A549 (cell line): ENCODE results near the gene WHRN. TPM values are rescaled to one million over a fixed set of nuclear protein-coding genes. Genes with fewer than 3 reads are reported as not detected.

Experiments
- ATAC-seq, 2 experiments: fragments of 200-7000 bp in 1 of 2; fragments of >200 bp in 1 of 2; cut with Nextera tagmentation in 1 of 2; cut with Tn5 transposase in 1 of 2; 3 replicates each; pipeline versions ENCODE4 v1.8.0 to v1.9.1; 2018 to 2020; ENCODE audit warnings: mild to moderate bottlenecking in 1 of 2, moderate library complexity in 1 of 2
- CTCF ChIA-PET: fragments of 300-600 bp; sonication (Branson Sonifier 250); formaldehyde crosslinking; extraction: SDS; loops from one replicate; lab custom pipeline; 2021; ENCODE audit warnings: antibody characterized with exemption, inconsistent platforms; lab: Yijun Ruan, JAX
- POLR2A ChIA-PET: fragments of 350-600 bp; formaldehyde crosslinking; extraction: SDS; loops from one replicate; lab custom pipeline; 2021; ENCODE audit warnings: antibody characterized with exemption, inconsistent platforms; lab: Yijun Ruan, JAX
- DNase-seq, 2 experiments: peaks; one replicate each; pipeline versions ENCODE4 v3.0.0 to v3.0.0-alpha.2; 2011 to 2016; ENCODE audit warnings: low read depth in 1 of 2, low spot score in 1 of 2
- FAIRE-seq: peaks from 2 replicates; lab custom pipeline; 2011; peaks lifted over from hg19 to GRCh38; lab: Jason Lieb, UNC
- H3K27ac ChIP-seq, 2 experiments: fragments of >200 bp; sonication (Bioruptor Twin); formaldehyde crosslinking; 3 replicates each; pipeline ENCODE4 v1.5.1; 2016 to 2017
- H3K4me1 ChIP-seq: fragments of >200 bp; sonication (Bioruptor Twin); formaldehyde crosslinking; 3 replicates; pipeline ENCODE4 v1.6.1; 2016
- H3K4me2 ChIP-seq: fragments of >200 bp; sonication (Bioruptor Twin); formaldehyde crosslinking; 3 replicates; pipeline ENCODE4 v1.6.1; 2016
- H3K4me3 ChIP-seq: fragments of >200 bp; sonication (Bioruptor Twin); formaldehyde crosslinking; 3 replicates; pipeline ENCODE4 v1.5.1; 2016
- H3K9me3 ChIP-seq: fragments of >200 bp; sonication (Bioruptor Twin); formaldehyde crosslinking; 3 replicates; pipeline ENCODE4 v1.6.1; 2016
- BHLHE40 ChIP-seq: IDR thresholded peaks from 2 replicates; pipeline ENCODE4 v1.6.1; 2012; ENCODE audit warnings: low read depth, low read length, inconsistent platforms
- CBX2 ChIP-seq: fragments of 200-600 bp; sonication (generic); IDR thresholded peaks from 2 replicates; pipeline ENCODE4 v1.6.1; 2016; ENCODE audit warnings: low read depth, mild to moderate bottlenecking, borderline replicate concordance
- CBX8 ChIP-seq: fragments of 200-600 bp; sonication (generic); IDR thresholded peaks from 2 replicates; pipeline ENCODE4 v1.6.1; 2016
- CEBPB ChIP-seq, 2 experiments: fragments of >200 bp in 1 of 2; sonication (Bioruptor Twin) in 1 of 2; formaldehyde crosslinking in 1 of 2; IDR thresholded peaks; 2 replicates each; pipeline ENCODE4 v1.6.1; 2012 to 2016
- CHD4 ChIP-seq: fragments of 200-600 bp; sonication (generic); IDR thresholded peaks from 2 replicates; pipeline ENCODE4 v1.6.1; 2016; ENCODE audit warnings: antibody characterized with exemption, mild to moderate bottlenecking, borderline replicate concordance
- CTCF ChIP-seq: fragments of >200 bp; sonication (Bioruptor Twin); formaldehyde crosslinking; IDR thresholded peaks from 3 replicates; pipeline ENCODE4 v1.5.1; 2016
- EHMT2 ChIP-seq: fragments of 200-600 bp; sonication (generic); IDR thresholded peaks from 2 replicates; pipeline ENCODE4 v1.6.1; 2016; ENCODE audit warnings: antibody characterized with exemption, low read depth, mild to moderate bottlenecking, moderate library complexity
- ELK1 ChIP-seq: fragments of 150-350 bp; IDR thresholded peaks from 2 replicates; pipeline ENCODE4 v1.6.1; 2014; ENCODE audit warnings: low read depth, mild to moderate bottlenecking, low read length
- FOSB ChIP-seq: fragments of 250-450 bp; sonication (Bioruptor Pico); IDR thresholded peaks from 2 replicates; pipeline ENCODE4 v1.5.0; 2020; ENCODE audit warnings: mild to moderate bottlenecking, moderate library complexity
- FOSL2 ChIP-seq, 2 experiments: fragments of 450-650 bp in 1 of 2; fragments of >200 bp in 1 of 2; sonication (Bioruptor Twin) in 1 of 2; formaldehyde crosslinking; IDR thresholded peaks; 2 replicates each; pipeline versions ENCODE4 v1.5.0 to v1.6.1; 2016 to 2020; ENCODE audit warnings: mild to moderate bottlenecking in 1 of 2, moderate library complexity in 1 of 2
- GATA3 ChIP-seq: IDR thresholded peaks from 2 replicates; pipeline ENCODE4 v1.6.1; 2012; ENCODE audit warnings: borderline replicate concordance
- HDAC2 ChIP-seq: fragments of 200-600 bp; sonication (generic); IDR thresholded peaks from 2 replicates; pipeline ENCODE4 v1.6.1; 2016
- HES2 ChIP-seq: fragments of >200 bp; sonication (Bioruptor Twin); formaldehyde crosslinking; IDR thresholded peaks from 2 replicates; pipeline ENCODE4 v1.6.1; 2016
- HOXA7 ChIP-seq: fragments of 250-450 bp; sonication (Bioruptor Pico); IDR thresholded peaks from 2 replicates; pipeline ENCODE4 v1.5.0; 2020; ENCODE audit warnings: mild to moderate bottlenecking, moderate library complexity
- JUN ChIP-seq, 2 experiments: fragments of >200 bp; sonication (Bioruptor Twin); formaldehyde crosslinking; IDR thresholded peaks; 2 replicates in 1 of 2; 3 replicates in 1 of 2; pipeline ENCODE4 v1.6.1; 2016 to 2017
- JUNB ChIP-seq: fragments of >200 bp; sonication (Bioruptor Twin); formaldehyde crosslinking; IDR thresholded peaks from 2 replicates; pipeline ENCODE4 v1.6.1; 2016
- KDM1A ChIP-seq: fragments of 200-600 bp; sonication (generic); IDR thresholded peaks from 2 replicates; pipeline ENCODE4 v1.6.1; 2016; ENCODE audit warnings: low read depth, mild to moderate bottlenecking
- KDM5A ChIP-seq: fragments of 200-600 bp; sonication (generic); IDR thresholded peaks from 2 replicates; pipeline ENCODE4 v1.6.1; 2016; ENCODE audit warnings: antibody characterized with exemption, mild to moderate bottlenecking
- MAFK ChIP-seq: fragments of 450-650 bp; IDR thresholded peaks from 2 replicates; pipeline ENCODE4 v1.6.1; 2014; ENCODE audit not compliant: partially characterized antibody
- MAX ChIP-seq: IDR thresholded peaks from 2 replicates; pipeline ENCODE4 v1.6.1; 2012
- NFE2L2 ChIP-seq: fragments of 150-350 bp; conservative IDR thresholded peaks from 2 replicates; pipeline ENCODE4 v1.6.1; 2014; ENCODE audit warnings: low read length
- NPAS2 ChIP-seq: fragments of 250-450 bp; sonication (Bioruptor Pico); IDR thresholded peaks from 2 replicates; pipeline ENCODE4 v1.8.0; 2022; ENCODE audit warnings: mild to moderate bottlenecking, moderate library complexity, borderline replicate concordance
- NR3C1 ChIP-seq: fragments of >200 bp; sonication (Bioruptor Twin); formaldehyde crosslinking; IDR thresholded peaks from 3 replicates; pipeline ENCODE4 v1.6.1; 2017
- POLR2A ChIP-seq: IDR thresholded peaks from 2 replicates; pipeline ENCODE4 v1.6.1; 2012; ENCODE audit warnings: mild to moderate bottlenecking, low read length
- RNF2 ChIP-seq: fragments of 200-600 bp; sonication (generic); IDR thresholded peaks from 2 replicates; pipeline ENCODE4 v1.6.1; 2016; ENCODE audit warnings: low read depth, mild to moderate bottlenecking, antibody characterized with exemption, moderate library complexity, borderline replicate concordance
- SMC3 ChIP-seq: fragments of >200 bp; sonication (Bioruptor Twin); formaldehyde crosslinking; IDR thresholded peaks from 3 replicates; pipeline ENCODE4 v1.6.1; 2018; ENCODE audit warnings: inconsistent platforms
- ZFP36 ChIP-seq: fragments of 450-650 bp; IDR thresholded peaks from 2 replicates; pipeline ENCODE4 v1.6.1; 2014; ENCODE audit warnings: borderline replicate concordance; ENCODE audit not compliant: partially characterized antibody
- ZNF302 ChIP-seq: fragments of 250-450 bp; sonication (Bioruptor Pico); IDR thresholded peaks from 2 replicates; pipeline ENCODE4 v1.9.0; 2021; ENCODE audit warnings: inconsistent platforms, mild to moderate bottlenecking, moderate library complexity
- WGBS: methylation state at CpG from one replicate; pipeline ENCODE4 v1.1.6; 2017; ENCODE audit errors: missing lambda C conversion rate; 5-methylcytosine and 5-hydroxymethylcytosine counted together
- polyA plus RNA-seq, 4 experiments: library from polyadenylated mRNA; depleted of rRNA in 3 of 4; stranded (reverse); fragments of >200 nt; fragmentation: RNase III in 1 of 4; extraction: RNeasy Plus Mini Kit Qiagen cat#74134 plus additional on column Dnase treatment in 1 of 4; gene quantifications; 2 replicates in 3 of 4; 3 replicates in 1 of 4; pipeline ENCODE4 v1.2.3, GENCODE V29; 2011 to 2017
- TF ChIP-seq, protein P1 (sequence below): fragments of 250-450 bp; sonication (Bioruptor Pico); IDR thresholded peaks from 2 replicates; pipeline ENCODE4 v1.5.0; 2021; ENCODE audit warnings: mild to moderate bottlenecking, moderate library complexity, borderline replicate concordance

Gene WHRN
- polyA plus RNA-seq, 2 of the 4 experiments (the other 2 are of a cell fraction): 1.2 to 3.2 TPM

DNA sequence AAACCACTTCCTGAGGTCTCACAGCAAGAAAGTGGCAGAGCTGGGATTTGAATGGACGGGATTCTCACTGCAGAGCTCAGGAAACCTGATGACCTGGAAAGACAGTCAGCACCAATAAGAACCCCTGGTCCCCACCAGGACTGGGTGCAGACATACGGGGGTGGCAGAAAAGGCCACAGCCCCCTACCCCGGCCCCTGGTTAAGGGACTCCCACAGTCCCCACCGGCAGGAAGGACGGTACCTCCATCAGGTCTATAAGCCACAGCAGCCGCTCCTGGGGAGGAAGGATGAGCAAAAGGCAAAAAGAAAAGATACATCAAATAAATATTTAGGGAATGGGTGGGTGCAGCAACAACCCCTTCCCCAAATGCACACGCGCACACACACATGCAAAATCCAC, 85.5 kb downstream of the WHRN start:
- DNase-seq (no peak), FAIRE-seq (no peak), ATAC-seq (no peak)
- POLR2A ChIA-PET: no interaction called here
- CTCF ChIA-PET: interaction anchor here (1.0 to 7.1 kb wide), 6 partner anchors 10 to 233 kb away, joined by 3 to 106 read pairs (median 13); no protein-coding TSS in a partner anchor
- WGBS: 79% methylated on average over 8 of the region's 8 CpGs
- Histone ChIP-seq H3K27ac (no peak overlapping the region), H3K4me3 (no peak overlapping the region), H3K9me3 (no peaks in the 10 kb centered on the region), H3K4me1 (no peaks in the 10 kb centered on the region), H3K4me2 (no peak overlapping the region)
- TF ChIP-seq GATA3: no peak
- TF ChIP-seq CTCF: no peak
- TF ChIP-seq KDM1A: no peak
- TF ChIP-seq EHMT2: no peak
- no peak for TF ChIP-seq NR3C1
- no peak for TF ChIP-seq NPAS2 (CRISPR knock-in tag)
- no peak for TF ChIP-seq JUNB
- TF ChIP-seq MAFK: no peak
- TF ChIP-seq RNF2: no peak
- TF ChIP-seq CEBPB (IDR thresholded peaks at IDR 0.05): no peak
- TF ChIP-seq FOSB: no peak
- no peak for TF ChIP-seq CBX2
- no peak for TF ChIP-seq HOXA7 (CRISPR knock-in tag)
- TF ChIP-seq NFE2L2: no peak
- no peak for TF ChIP-seq HES2
- TF ChIP-seq SMC3: no peak
- no peak for TF ChIP-seq ELK1
- no peak for TF ChIP-seq CBX8

DNA sequence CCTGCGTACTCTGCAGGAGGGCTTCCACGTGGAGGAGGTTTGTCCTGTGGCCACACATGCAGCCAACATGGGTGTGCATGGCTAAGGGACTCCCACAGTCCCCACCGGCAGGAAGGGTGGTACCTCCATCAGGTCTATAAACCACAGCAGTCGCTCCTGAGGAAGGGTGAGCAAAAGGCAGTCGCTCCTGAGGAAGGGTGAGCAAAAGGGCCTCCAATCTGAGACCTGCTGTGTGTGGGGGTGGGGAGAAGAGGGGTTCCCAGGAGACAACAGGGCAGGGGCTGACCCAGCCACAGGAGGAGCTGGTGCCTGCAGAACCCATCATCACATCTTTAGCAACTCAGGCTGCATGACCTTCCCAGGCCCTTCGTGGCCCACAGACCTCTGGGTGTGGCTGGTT, 87.2 kb downstream of the WHRN start:
- ChIA-PET CTCF (interaction anchor here (1.8 to 7.1 kb wide), 5 partner anchors 9 to 235 kb away, joined by 3 to 106 read pairs (median 18); no protein-coding TSS in a partner anchor), POLR2A (interaction anchor here (1.1 kb wide), 1 partner anchor 12 kb away, joined by 3 read pairs; no protein-coding TSS in a partner anchor)
- no peak overlapping the region for H3K4me2 ChIP-seq
- 64% methylated on average over 5 of the region's 6 CpGs for WGBS
- no peaks in the 10 kb centered on the region for H3K9me3 ChIP-seq
- TF ChIP-seq NFE2L2: no peak
- TF ChIP-seq, protein P1, sequence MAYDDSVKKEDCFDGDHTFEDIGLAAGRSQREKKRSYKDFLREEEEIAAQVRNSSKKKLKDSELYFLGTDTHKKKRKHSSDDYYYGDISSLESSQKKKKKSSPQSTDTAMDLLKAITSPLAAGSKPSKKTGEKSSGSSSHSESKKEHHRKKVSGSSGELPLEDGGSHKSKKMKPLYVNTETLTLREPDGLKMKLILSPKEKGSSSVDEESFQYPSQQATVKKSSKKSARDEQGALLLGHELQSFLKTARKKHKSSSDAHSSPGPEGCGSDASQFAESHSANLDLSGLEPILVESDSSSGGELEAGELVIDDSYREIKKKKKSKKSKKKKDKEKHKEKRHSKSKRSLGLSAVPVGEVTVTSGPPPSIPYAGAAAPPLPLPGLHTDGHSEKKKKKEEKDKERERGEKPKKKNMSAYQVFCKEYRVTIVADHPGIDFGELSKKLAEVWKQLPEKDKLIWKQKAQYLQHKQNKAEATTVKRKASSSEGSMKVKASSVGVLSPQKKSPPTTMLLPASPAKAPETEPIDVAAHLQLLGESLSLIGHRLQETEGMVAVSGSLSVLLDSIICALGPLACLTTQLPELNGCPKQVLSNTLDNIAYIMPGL (CRISPR knock-in tag): no peak
- no peak for DNase-seq
- FAIRE-seq: no peak
- H3K4me3 ChIP-seq: no peak overlapping the region
- H3K27ac ChIP-seq: no peak overlapping the region
- H3K4me1 ChIP-seq: no peaks in the 10 kb centered on the region
- ATAC-seq: no peak

DNA sequence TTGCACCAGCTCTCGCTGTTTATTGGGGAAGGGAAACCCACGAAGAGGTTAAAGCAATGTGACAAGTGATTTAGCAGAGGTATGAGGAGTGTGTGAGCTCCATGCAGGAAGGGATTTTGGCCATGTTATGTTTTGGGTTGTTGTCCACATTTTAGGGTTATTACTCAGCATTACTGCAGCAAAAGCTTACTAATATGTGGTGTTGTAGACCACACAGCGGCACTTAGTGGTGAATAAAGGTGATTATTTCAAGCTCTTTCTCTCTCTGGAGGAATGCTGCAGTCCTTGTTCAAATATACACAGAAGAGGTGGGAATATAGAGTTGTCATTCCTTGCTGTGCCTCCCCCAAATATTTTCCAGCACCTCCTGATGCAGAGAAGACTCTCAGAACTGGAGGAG, 87.8 kb downstream of the WHRN start:
- Histone ChIP-seq H3K9me3 (no peaks in the 10 kb centered on the region), H3K4me3 (no peak overlapping the region)
- POLR2A ChIA-PET: interaction anchor here (1.1 kb wide), 1 partner anchor 12 kb away, joined by 3 read pairs; no protein-coding TSS in a partner anchor
- FAIRE-seq: no peak
- 72% methylated on average over 3 of the region's 3 CpGs for WGBS
- TF ChIP-seq KDM5A (no peak), CEBPB (IDR thresholded peaks at IDR 0.05) (no peak), FOSL2 (IDR thresholded peaks at IDR 0.05) (no peak), FOSL2 (CRISPR knock-in tag; IDR thresholded peaks at IDR 0.05) (no peak), CHD4 (no peak), ZFP36 (no peak), POLR2A (no peak), MAX (no peak), BHLHE40 (no peak), HDAC2 (no peak), RNF2 (no peak), JUN (IDR thresholded peaks at IDR 0.05) (no peak), ZNF302 (CRISPR knock-in tag) (no peak), CBX8 (no peak)
- TF ChIP-seq, all 56 proteins: peak for 0
- H3K4me1 ChIP-seq: no peaks in the 10 kb centered on the region
- 0 out of 6 replicates have a peak overlapping the region, but pooled peaks of 1 of the 2 experiments have one; percentile 21 for H3K27ac ChIP-seq
- ATAC-seq (peak; percentile 11 to 40; a peak in 1 of 6 replicates), DNase-seq (no peak)
- CTCF ChIA-PET: interaction anchor here (1.3 to 7.1 kb wide), 5 partner anchors 12 to 310 kb away, joined by 3 to 106 read pairs (median 18); no protein-coding TSS in a partner anchor
- no peak overlapping the region for H3K4me2 ChIP-seq
